Activated CD4-positive, alpha-beta T cell treated with anti-CD3 and anti-CD28 coated beads, Interleukin-2, amount 50 U/mL, for 24 hours (primary cell): ENCODE data around the gene TVP23A.
"Not testable (repeated sequence)": the region's sequence is repeated elsewhere in the genome, so short reads cannot be mapped to it uniquely, and the experiment has no call there.

ENCODE experiments used
- DNase-seq, 2 donors: peaks; one replicate each; pipeline ENCODE4 v3.0.0-alpha.2; 2020; ENCODE audit warnings: low read depth in 1 of 2, low spot score in 1 of 2

Gene TVP23A

GRCh38 chr16:10752843-10753523, 65.6 kb downstream of the TVP23A start:
- no peak for DNase-seq

DNA sequence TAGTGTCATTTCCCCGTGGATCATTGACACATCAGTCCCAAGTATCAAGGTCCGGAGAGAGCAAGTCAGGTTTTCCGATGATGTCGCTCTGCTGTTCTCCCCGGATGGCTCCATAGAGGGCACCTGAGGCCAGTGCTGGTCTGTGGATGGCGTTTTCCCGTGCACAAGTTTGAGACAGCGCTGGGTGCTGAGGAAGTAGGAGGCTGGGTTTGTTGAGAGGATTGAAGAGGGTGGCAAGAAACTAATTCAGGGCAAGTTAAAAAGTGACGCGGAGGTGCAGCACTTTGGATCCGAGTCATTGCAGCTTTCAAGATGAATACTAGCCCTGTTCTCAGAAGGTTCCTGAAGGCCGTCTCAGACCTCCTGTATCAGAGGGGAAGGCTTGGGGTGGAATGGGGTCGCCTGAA, 67.3 kb downstream of the TVP23A start:
- no peak for DNase-seq

- no peak for DNase-seq
Measured at GRCh38 chr16:10750793-10751192, 67.8 kb downstream of the TVP23A start.

GRCh38 chr16:10745841-10746240, 72.8 kb downstream of the TVP23A start:
- DNase-seq: no peak

DNA sequence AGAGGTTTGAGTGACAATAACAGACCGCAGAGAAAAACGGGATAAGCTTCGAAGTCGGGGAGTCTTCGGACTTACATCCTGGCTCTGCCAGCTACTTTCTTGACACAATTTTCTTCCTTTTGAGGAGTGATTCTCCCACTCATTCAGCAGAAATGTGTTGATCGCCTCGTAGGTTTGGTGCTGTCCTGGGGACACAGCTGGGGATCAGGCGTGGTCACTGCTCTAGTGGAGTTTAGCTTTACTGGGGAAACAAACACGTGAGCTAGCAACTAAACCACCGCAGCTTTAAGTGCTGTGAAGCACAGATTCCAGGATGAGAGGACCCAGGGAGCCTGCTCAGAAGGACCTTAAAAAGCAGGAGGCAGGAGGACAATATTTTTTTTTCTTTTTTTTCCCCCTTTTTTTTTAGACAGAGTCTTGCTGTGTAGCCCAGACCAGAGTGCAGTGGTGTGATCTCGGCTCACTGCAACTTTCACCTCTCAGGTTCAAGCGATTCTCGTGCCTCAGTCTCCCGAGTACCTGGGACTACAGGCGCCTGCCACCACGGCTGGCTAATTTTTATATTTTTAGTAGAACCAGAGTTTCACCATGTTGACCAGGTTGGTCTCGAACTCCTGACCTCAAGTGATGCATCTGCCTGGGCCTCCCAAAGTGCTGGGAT, 74.1 kb downstream of the TVP23A start:
- DNase-seq: no peak

DNA sequence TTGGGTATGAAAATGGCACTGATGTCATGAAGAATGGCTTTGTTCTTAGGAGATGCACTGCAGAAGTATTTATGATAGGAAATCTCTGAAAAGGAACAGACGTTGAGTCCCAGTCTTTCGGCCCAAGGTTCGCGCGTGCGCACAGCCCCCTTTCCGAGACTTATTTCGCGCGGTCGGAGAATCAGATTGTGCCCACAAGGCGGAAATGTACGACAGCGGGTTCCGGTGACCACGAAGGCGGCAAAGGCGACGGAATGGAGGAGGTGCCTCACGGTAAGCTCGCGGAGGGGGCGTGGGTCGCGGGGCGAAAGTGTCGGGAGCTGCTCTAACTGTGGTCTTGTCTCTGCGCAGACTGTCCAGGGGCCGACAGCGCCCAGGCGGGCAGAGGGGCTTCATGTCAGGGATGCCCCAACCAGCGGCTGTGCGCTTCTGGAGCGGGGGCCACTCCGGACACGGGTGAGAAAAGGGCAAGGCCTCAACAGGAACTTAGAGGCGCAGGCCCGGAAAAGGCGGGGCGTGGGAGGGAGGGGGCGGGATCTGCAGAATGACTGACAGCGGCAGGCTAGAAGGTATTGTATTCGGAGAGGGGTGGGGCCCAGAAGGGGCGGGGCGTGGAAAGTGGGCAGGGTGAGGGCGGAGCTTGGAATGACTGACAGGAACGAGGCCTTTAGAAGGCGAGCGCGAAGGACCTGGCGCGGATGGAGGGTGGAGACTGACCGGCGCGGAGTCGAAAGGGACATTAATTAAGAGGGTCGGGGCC, 74.8 kb downstream of the TVP23A start, which contains the start of gene NUBP1:
Gene NUBP1 (plus strand): TSS at position 233 of the 760 bp plus-strand sequence. CDS start 22 bp downstream, at position 255.
- DNase-seq: peak; percentile 99 to 100

- DNase-seq: no peak
Measured at GRCh38 chr16:10743227-10743609, 75.4 kb downstream of the TVP23A start.

GRCh38 chr16:10741844-10742243, 76.8 kb downstream of the TVP23A start:
- no peak for DNase-seq

DNA sequence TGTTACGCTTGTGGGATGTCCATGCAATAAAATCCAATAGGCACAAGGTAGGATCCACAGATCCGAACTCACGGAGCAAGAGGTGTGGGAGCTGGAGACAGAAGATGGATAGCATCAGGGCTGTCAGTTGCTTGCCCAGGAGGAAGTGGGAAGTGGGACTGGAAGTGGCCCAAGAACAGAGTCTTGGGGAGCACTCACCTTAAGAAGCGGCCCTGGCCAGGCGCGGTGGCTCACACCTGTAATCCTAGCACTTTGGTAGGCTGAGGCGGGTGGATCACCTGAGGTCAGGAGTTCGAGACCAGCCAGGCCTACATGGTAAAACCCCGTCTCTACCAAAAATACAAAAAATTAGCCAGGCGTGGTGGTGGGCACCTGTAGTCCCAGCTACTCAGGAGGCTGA, 77.3 kb downstream of the TVP23A start:
- not testable (repeated sequence) for DNase-seq

GRCh38 chr16:10740845-10741208, 77.8 kb downstream of the TVP23A start:
- DNase-seq: no peak

GRCh38 chr16:10740000-10740844, 78.4 kb downstream of the TVP23A start:
- DNase-seq: no peak

DNA sequence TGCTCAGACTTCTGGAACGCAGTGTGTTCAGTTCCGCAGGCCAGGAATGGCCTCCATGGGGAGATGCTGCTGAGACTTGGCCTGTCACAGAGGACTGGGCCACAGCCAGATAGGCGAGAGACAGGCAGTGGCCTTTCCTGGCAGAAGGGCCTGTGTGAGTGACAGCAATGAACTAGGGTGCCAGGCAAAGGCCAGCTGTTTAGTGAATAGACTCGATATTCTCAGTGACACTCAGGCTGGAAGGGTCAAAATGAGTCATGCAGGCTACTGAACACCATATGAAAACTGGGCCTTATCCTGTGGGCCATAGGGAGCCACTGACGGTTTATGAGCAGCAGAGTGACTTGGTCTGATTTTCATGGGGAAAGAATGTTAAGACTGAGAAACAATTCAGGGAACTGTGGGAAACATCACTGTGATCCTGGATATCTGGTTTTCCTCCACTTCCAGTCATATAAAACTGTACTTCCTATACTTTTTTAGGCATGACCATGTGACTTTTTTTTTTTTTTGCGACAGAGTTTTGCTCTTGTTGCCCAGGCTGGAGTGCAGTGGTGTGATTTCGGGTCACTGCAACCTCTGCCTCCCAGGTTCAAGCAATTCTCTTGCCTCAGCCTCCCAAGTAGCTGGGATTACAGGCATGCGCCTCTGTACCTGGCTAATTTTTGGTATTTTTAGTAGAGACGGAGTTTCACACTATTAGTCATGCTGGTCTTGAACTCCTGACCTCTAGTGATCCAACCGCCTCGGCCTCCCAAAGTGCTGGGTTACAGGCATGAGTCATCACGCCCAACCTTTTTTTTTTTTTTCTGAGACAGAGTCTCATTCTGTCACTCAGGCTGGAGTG, 80.1 kb downstream of the TVP23A start:
- DNase-seq: peak in 1 of 2 donors; percentile 31

DNA sequence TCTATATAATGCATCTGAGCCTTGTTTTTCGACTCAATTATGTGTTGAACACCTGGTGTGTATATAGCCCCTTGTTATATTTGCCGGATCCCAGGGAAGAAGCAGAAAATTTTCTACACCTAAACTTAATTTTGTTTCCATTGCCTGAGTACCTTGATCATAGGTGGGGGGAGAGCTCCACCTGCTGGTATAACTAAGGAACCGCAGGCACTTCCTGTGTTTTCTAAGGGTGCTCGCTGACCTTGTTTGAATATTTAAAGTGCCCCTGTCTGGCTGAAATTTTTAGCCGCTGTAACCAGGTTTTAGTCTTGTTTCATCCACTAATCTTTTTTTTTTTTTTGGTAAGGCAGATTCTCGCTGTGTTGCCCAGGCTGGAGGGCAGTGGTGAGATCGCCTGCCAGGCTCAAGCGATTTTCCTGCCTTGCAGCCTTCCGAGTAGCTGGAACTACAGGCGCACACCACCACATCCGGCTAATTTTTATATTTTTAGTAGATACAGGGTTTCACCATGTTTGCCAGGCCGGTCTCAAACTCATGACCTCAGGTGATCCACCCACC, 81.4 kb downstream of the TVP23A start:
- peak; percentile 38 to 74 for DNase-seq

- DNase-seq: no peak
Measured at GRCh38 chr16:10731790-10732189, 86.8 kb downstream of the TVP23A start.

DNA sequence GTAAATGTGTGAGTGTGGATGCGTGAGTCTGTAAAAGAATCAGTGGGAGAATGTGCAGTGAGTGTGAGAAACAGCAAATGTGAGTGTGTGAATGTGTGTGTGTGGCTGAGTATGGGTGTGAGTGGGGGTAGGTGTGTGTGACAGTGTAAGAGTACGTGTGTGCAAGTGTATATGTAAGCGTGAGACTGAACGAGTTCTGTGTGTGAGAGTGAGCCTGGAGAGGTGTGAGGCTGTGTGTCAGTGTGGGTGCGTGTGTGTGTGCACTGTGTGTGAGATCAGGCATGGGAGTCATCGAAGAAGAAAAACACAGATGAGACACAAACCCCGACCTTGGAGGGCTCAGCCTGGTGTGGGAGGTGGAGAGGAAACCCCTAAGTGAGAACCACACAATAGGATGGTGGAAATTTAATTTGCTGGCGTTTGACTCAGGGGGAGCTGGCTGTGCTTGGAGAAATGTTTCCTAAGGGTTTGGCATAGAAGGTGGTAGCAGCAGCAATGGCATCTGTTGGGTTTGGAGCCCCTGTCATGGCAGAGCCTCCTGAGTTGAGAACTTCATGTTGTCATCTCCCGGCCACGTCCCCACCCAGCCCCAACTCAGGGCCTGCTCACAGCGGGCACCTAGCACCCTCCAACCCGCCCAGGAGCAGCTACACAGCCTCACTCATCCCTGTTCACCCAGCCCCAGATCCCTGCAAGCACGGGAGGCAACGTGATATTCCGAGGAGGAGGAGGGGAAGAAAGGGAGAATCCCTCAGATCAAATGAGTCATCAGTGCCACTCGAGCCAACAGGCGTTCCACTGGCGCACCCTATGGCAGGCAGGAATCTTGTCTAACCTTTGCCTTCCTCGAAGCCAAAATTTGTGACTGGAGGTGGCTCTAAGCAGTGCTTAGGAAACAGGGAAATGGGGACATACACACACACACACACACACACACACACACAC, 89.2 kb downstream of the TVP23A start:
- no peak for DNase-seq

GRCh38 chr16:10728003-10728887, 90.3 kb downstream of the TVP23A start:
- DNase-seq: no peak
